ENCODE measurements around the gene RAB15. TPM values are rescaled to one million over a fixed set of nuclear protein-coding genes. Genes with fewer than 3 reads are reported as not detected.

Gene RAB15
- total RNA-seq, 3 donors from 2014 or later: 2.7 to 3.7 (median 3.5) TPM

- Mint-ChIP-seq H3K27me3 (ENCODE audit: low read depth) (no peaks in the 10 kb centered on the region), H3K4me1 (ENCODE audit: low read depth) (peaks cover 5% of the 10 kb centered on the region), H3K9me3 (no peaks in the 10 kb centered on the region), H3K36me3 (ENCODE audit: insufficient read depth) (no peaks in the 10 kb centered on the region), H3K4me3 (no peak overlapping the region)
- ATAC-seq (no peak), DNase-seq (no peak)
Observed at GRCh38 chr14:64973826-64974225, 1.7 kb upstream of the RAB15 start.

GRCh38 chr14:64973026-64973442, 898 bp upstream of the RAB15 start:
- DNase-seq: no peak
- H3K4me1 Mint-ChIP-seq (ENCODE audit: low read depth): peaks cover 8% of the 10 kb centered on the region
- peak overlapping the region; percentile 82 for H3K4me3 Mint-ChIP-seq
- no peaks in the 10 kb centered on the region for H3K36me3 Mint-ChIP-seq (ENCODE audit: insufficient read depth)
- no peak for ATAC-seq
- H3K27me3 Mint-ChIP-seq (ENCODE audit: low read depth): no peaks in the 10 kb centered on the region
- no peaks in the 10 kb centered on the region for H3K9me3 Mint-ChIP-seq

- Mint-ChIP-seq H3K36me3 (ENCODE audit: insufficient read depth) (no peaks in the 10 kb centered on the region), H3K4me1 (ENCODE audit: low read depth) (peaks cover 8% of the 10 kb centered on the region), H3K27me3 (ENCODE audit: low read depth) (no peaks in the 10 kb centered on the region), H3K9me3 (no peaks in the 10 kb centered on the region), H3K4me3 (peak overlapping the region; percentile 77)
- DNase-seq (no peak), ATAC-seq (peak in 1 of 2 donors; percentile 1)
Observed at GRCh38 chr14:64971491-64971942, 619 bp downstream of the RAB15 start.

GRCh38 chr14:64970776-64971477, 1.2 kb downstream of the RAB15 start:
- Mint-ChIP-seq H3K27me3 (ENCODE audit: low read depth) (no peaks in the 10 kb centered on the region), H3K4me1 (ENCODE audit: low read depth) (peaks cover 8% of the 10 kb centered on the region), H3K9me3 (no peaks in the 10 kb centered on the region), H3K36me3 (ENCODE audit: insufficient read depth) (no peaks in the 10 kb centered on the region), H3K4me3 (peak overlapping the region; percentile 77)
- no peak for ATAC-seq
- no peak for DNase-seq

GRCh38 chr14:64970041-64970440, 2.1 kb downstream of the RAB15 start:
- Mint-ChIP-seq H3K36me3 (ENCODE audit: insufficient read depth) (peaks cover 2% of the 10 kb centered on the region), H3K4me3 (no peak overlapping the region), H3K9me3 (no peaks in the 10 kb centered on the region), H3K27me3 (ENCODE audit: low read depth) (no peaks in the 10 kb centered on the region), H3K4me1 (ENCODE audit: low read depth) (peaks cover 8% of the 10 kb centered on the region)
- DNase-seq (no peak), ATAC-seq (no peak)

- H3K27me3 Mint-ChIP-seq (ENCODE audit: low read depth): no peaks in the 10 kb centered on the region
- H3K4me3 Mint-ChIP-seq: no peak overlapping the region
- no peak for DNase-seq
- ATAC-seq: no peak
- H3K9me3 Mint-ChIP-seq: no peaks in the 10 kb centered on the region
- peaks cover 5% of the 10 kb centered on the region for H3K36me3 Mint-ChIP-seq (ENCODE audit: insufficient read depth)
- peaks cover 11% of the 10 kb centered on the region for H3K4me1 Mint-ChIP-seq (ENCODE audit: low read depth)
Observed at GRCh38 chr14:64968651-64969050, 3.5 kb downstream of the RAB15 start.

- no peak for DNase-seq
- H3K36me3 Mint-ChIP-seq (ENCODE audit: insufficient read depth): peaks cover 5% of the 10 kb centered on the region
- ATAC-seq: no peak
- H3K9me3 Mint-ChIP-seq: no peaks in the 10 kb centered on the region
- H3K27me3 Mint-ChIP-seq (ENCODE audit: low read depth): no peaks in the 10 kb centered on the region
- H3K4me1 Mint-ChIP-seq (ENCODE audit: low read depth): peaks cover 11% of the 10 kb centered on the region
- no peak overlapping the region for H3K4me3 Mint-ChIP-seq
Observed at GRCh38 chr14:64968167-64968566, 4.0 kb downstream of the RAB15 start.

GRCh38 chr14:64966976-64967375, 5.2 kb downstream of the RAB15 start:
- DNase-seq: no peak
- peaks cover 11% of the 10 kb centered on the region for H3K4me1 Mint-ChIP-seq (ENCODE audit: low read depth)
- ATAC-seq: no peak
- no peak overlapping the region for H3K4me3 Mint-ChIP-seq
- no peaks in the 10 kb centered on the region for H3K9me3 Mint-ChIP-seq
- no peaks in the 10 kb centered on the region for H3K27me3 Mint-ChIP-seq (ENCODE audit: low read depth)
- H3K36me3 Mint-ChIP-seq (ENCODE audit: insufficient read depth): peaks cover 5% of the 10 kb centered on the region

GRCh38 chr14:64965356-64966000, 6.7 kb downstream of the RAB15 start:
- no peak overlapping the region for H3K4me3 Mint-ChIP-seq
- H3K27me3 Mint-ChIP-seq (ENCODE audit: low read depth): no peaks in the 10 kb centered on the region
- peaks cover 5% of the 10 kb centered on the region for H3K36me3 Mint-ChIP-seq (ENCODE audit: insufficient read depth)
- ATAC-seq (no peak), DNase-seq (no peak)
- peaks cover 5% of the 10 kb centered on the region for H3K4me1 Mint-ChIP-seq (ENCODE audit: low read depth)
- H3K9me3 Mint-ChIP-seq: no peaks in the 10 kb centered on the region

GRCh38 chr14:64963611-64964010, 8.5 kb downstream of the RAB15 start:
- Mint-ChIP-seq H3K4me3 (no peak overlapping the region), H3K36me3 (ENCODE audit: insufficient read depth) (peaks cover 5% of the 10 kb centered on the region), H3K4me1 (ENCODE audit: low read depth) (peaks cover 5% of the 10 kb centered on the region), H3K9me3 (no peaks in the 10 kb centered on the region), H3K27me3 (ENCODE audit: low read depth) (no peaks in the 10 kb centered on the region)
- no peak for ATAC-seq
- DNase-seq: no peak

- H3K36me3 Mint-ChIP-seq (ENCODE audit: insufficient read depth): peaks cover 5% of the 10 kb centered on the region
- no peak for DNase-seq
- H3K4me3 Mint-ChIP-seq: no peak overlapping the region
- H3K9me3 Mint-ChIP-seq: no peaks in the 10 kb centered on the region
- H3K4me1 Mint-ChIP-seq (ENCODE audit: low read depth): peaks cover 3% of the 10 kb centered on the region
- H3K27me3 Mint-ChIP-seq (ENCODE audit: low read depth): no peaks in the 10 kb centered on the region
- no peak for ATAC-seq
Observed at GRCh38 chr14:64960762-64961276, 11.3 kb downstream of the RAB15 start.

GRCh38 chr14:64958743-64959142, 13.4 kb downstream of the RAB15 start:
- Mint-ChIP-seq H3K27me3 (ENCODE audit: low read depth) (no peaks in the 10 kb centered on the region), H3K4me3 (no peak overlapping the region), H3K36me3 (ENCODE audit: insufficient read depth) (peaks cover 3% of the 10 kb centered on the region), H3K9me3 (no peaks in the 10 kb centered on the region), H3K4me1 (ENCODE audit: low read depth) (peaks cover under 1% of the 10 kb centered on the region)
- DNase-seq (no peak), ATAC-seq (no peak)

GRCh38 chr14:64958201-64958600, 13.9 kb downstream of the RAB15 start:
- Mint-ChIP-seq H3K36me3 (ENCODE audit: insufficient read depth) (peaks cover 2% of the 10 kb centered on the region), H3K4me1 (ENCODE audit: low read depth) (no peaks in the 10 kb centered on the region), H3K27me3 (ENCODE audit: low read depth) (no peaks in the 10 kb centered on the region), H3K9me3 (no peaks in the 10 kb centered on the region), H3K4me3 (no peak overlapping the region)
- DNase-seq (no peak), ATAC-seq (no peak)

GRCh38 chr14:64956697-64957406, 15.3 kb downstream of the RAB15 start:
- Mint-ChIP-seq H3K4me1 (ENCODE audit: low read depth) (peaks cover 2% of the 10 kb centered on the region), H3K36me3 (ENCODE audit: insufficient read depth) (peaks cover 2% of the 10 kb centered on the region), H3K4me3 (no peak overlapping the region), H3K9me3 (no peaks in the 10 kb centered on the region), H3K27me3 (ENCODE audit: low read depth) (no peaks in the 10 kb centered on the region)
- no peak for DNase-seq
- no peak for ATAC-seq

Data from activated T-cell treated with anti-CD3 and anti-CD28 coated beads, Interleukin-2, amount 50 U/mL, for 4 hours (primary cell).